H9 (cell line): ENCODE results near the gene NFKB1. TPM values are rescaled to one million over a fixed set of nuclear protein-coding genes. Genes with fewer than 3 reads are reported as not detected.

Experiments
- DNase-seq: peaks from one replicate; pipeline ENCODE4 v3.0.0-alpha.2; 2017
- H2AFZ ChIP-seq: one replicate; pipeline ENCODE4 v1.6.1; 2013; ENCODE audit warnings: mild to moderate bottlenecking, low read length, control low read depth, moderate library complexity
- H2AK5ac ChIP-seq: 2 replicates; pipeline ENCODE4 v1.6.1; 2013; ENCODE audit warnings: low read length, control low read depth, mixed read lengths; ENCODE audit not compliant: insufficient read length
- H2BK120ac ChIP-seq: one replicate; pipeline ENCODE4 v1.6.1; 2013; ENCODE audit warnings: low read depth, mild to moderate bottlenecking, low read length, control low read depth, inconsistent platforms; ENCODE audit not compliant: poor library complexity, severe bottlenecking
- H2BK12ac ChIP-seq: 2 replicates; pipeline ENCODE4 v1.6.1; 2013; ENCODE audit warnings: low read length, control low read depth, mixed read lengths, low read depth; ENCODE audit not compliant: insufficient read length
- H2BK15ac ChIP-seq: 2 replicates; pipeline ENCODE4 v1.6.1; 2013; ENCODE audit warnings: low read depth, low read length, control low read depth
- H2BK20ac ChIP-seq: one replicate; pipeline ENCODE4 v1.6.1; 2013; ENCODE audit warnings: low read depth, mild to moderate bottlenecking, low read length, control low read depth, inconsistent platforms; ENCODE audit not compliant: poor library complexity, severe bottlenecking
- H2BK5ac ChIP-seq: 2 replicates; pipeline ENCODE4 v1.6.1; 2013; ENCODE audit warnings: low read length, control low read depth, mixed read lengths; ENCODE audit not compliant: insufficient read length
- H3K14ac ChIP-seq: 2 replicates; pipeline ENCODE4 v1.6.1; 2013; ENCODE audit warnings: low read length, control low read depth; ENCODE audit not compliant: insufficient read depth
- H3K18ac ChIP-seq: 2 replicates; pipeline ENCODE4 v1.6.1; 2013; ENCODE audit warnings: low read depth, mild to moderate bottlenecking, mixed read lengths, low read length, control low read depth; ENCODE audit not compliant: insufficient read length
- H3K23ac ChIP-seq: 2 replicates; pipeline ENCODE4 v1.6.1; 2013; ENCODE audit warnings: low read length, control low read depth, mixed read lengths, low read depth; ENCODE audit not compliant: insufficient read length
- H3K23me2 ChIP-seq: 2 replicates; pipeline ENCODE4 v1.6.1; 2013; ENCODE audit warnings: low read depth, mild to moderate bottlenecking, mixed read lengths, low read length, control low read depth; ENCODE audit not compliant: insufficient read length, poor library complexity, severe bottlenecking
- H3K27ac ChIP-seq: 2 replicates; pipeline ENCODE4 v1.5.1; 2013; ENCODE audit warnings: low read length, control low read depth, mixed read lengths, low read depth; ENCODE audit not compliant: insufficient read length
- H3K27me3 ChIP-seq: 2 replicates; pipeline ENCODE4 v1.6.1; 2013; ENCODE audit warnings: low read length, control low read depth, inconsistent platforms; ENCODE audit not compliant: insufficient read depth
- H3K4ac ChIP-seq: 2 replicates; pipeline ENCODE4 v1.6.1; 2013; ENCODE audit warnings: low read depth, mild to moderate bottlenecking, control low read depth, inconsistent platforms, low read length, moderate library complexity
- H3K4me1 ChIP-seq: 2 replicates; pipeline ENCODE4 v1.6.1; 2013; ENCODE audit warnings: low read length, control low read depth, inconsistent platforms; ENCODE audit not compliant: insufficient read depth
- H3K4me2 ChIP-seq: 2 replicates; pipeline ENCODE4 v1.6.1; 2013; ENCODE audit warnings: low read length, control low read depth, mixed read lengths; ENCODE audit not compliant: insufficient read length, insufficient read depth
- H3K56ac ChIP-seq: 2 replicates; pipeline ENCODE4 v1.6.1; 2013; ENCODE audit warnings: low read depth, mild to moderate bottlenecking, mixed read lengths, low read length, control low read depth; ENCODE audit not compliant: insufficient read length
- H3K79me1 ChIP-seq: 2 replicates; pipeline ENCODE4 v1.6.1; 2013; ENCODE audit warnings: low read depth, mild to moderate bottlenecking, moderate library complexity, low read length, control low read depth, inconsistent platforms; ENCODE audit not compliant: insufficient read depth, poor library complexity, severe bottlenecking
- H3K79me2 ChIP-seq: 2 replicates; pipeline ENCODE4 v1.6.1; 2013; ENCODE audit warnings: low read length, control low read depth, inconsistent platforms; ENCODE audit not compliant: insufficient read depth
- H3K9ac ChIP-seq: 2 replicates; pipeline ENCODE4 v1.6.1; 2013; ENCODE audit warnings: low read length, control low read depth, mixed read lengths; ENCODE audit not compliant: insufficient read length; ENCODE audit errors: extremely low read depth
- H3K9me3 ChIP-seq: one replicate; pipeline ENCODE4 v1.6.1; 2013; ENCODE audit warnings: low read depth, low read length, inconsistent platforms; ENCODE audit not compliant: control insufficient read depth
- H3T11ph ChIP-seq: one replicate; pipeline ENCODE4 v1.6.1; 2013; ENCODE audit warnings: mild to moderate bottlenecking, low read length, control low read depth, inconsistent platforms
- H4K20me1 ChIP-seq: one replicate; pipeline ENCODE4 v1.6.1; 2013; ENCODE audit not compliant: control insufficient read depth, insufficient read length, insufficient read depth
- H4K5ac ChIP-seq: 2 replicates; pipeline ENCODE4 v1.6.1; 2013; ENCODE audit warnings: low read depth, mild to moderate bottlenecking, mixed read lengths, low read length, control low read depth; ENCODE audit not compliant: insufficient read length
- H4K8ac ChIP-seq: replicated peaks from 2 replicates; pipeline ENCODE4 v1.6.1; 2013; ENCODE audit warnings: low read length, control low read depth, mixed read lengths, low read depth; ENCODE audit not compliant: insufficient read length
- H4K91ac ChIP-seq: 2 replicates; pipeline ENCODE4 v1.6.1; 2013; ENCODE audit warnings: low read depth, mild to moderate bottlenecking, moderate library complexity, mixed read lengths, low read length, control low read depth; ENCODE audit not compliant: insufficient read length
- H3K27ac Mint-ChIP-seq, 3 experiments: 2 replicates in 2 of 3; 3 replicates in 1 of 3; pipeline ENCODE4 v1.8.0; 2020 to 2021; ENCODE audit warnings: mixed read lengths in 3 of 3, mild to moderate bottlenecking in 1 of 3, moderate library complexity in 1 of 3
- H3K27me3 Mint-ChIP-seq: 2 replicates; pipeline ENCODE4 v1.8.0; 2021; ENCODE audit warnings: low read depth, mild to moderate bottlenecking, moderate library complexity, mixed read lengths
- H3K36me3 Mint-ChIP-seq, 3 experiments: 2 replicates in 2 of 3; 3 replicates in 1 of 3; pipeline ENCODE4 v1.8.0; 2020 to 2021; ENCODE audit warnings: low read depth in 3 of 3, mixed read lengths in 3 of 3; ENCODE audit not compliant: insufficient read depth in 1 of 3
- H3K4me1 Mint-ChIP-seq, 2 experiments: 2 replicates each; pipeline ENCODE4 v1.8.0; 2020; ENCODE audit warnings: mixed read lengths in 2 of 2
- H3K4me3 Mint-ChIP-seq, 2 experiments: 2 replicates in 1 of 2; 3 replicates in 1 of 2; pipeline ENCODE4 v1.8.0; 2020 to 2021; ENCODE audit warnings: mild to moderate bottlenecking in 2 of 2, mixed read lengths in 2 of 2, moderate library complexity in 1 of 2
- H3K9me3 Mint-ChIP-seq, 2 experiments: 2 replicates in 1 of 2; 3 replicates in 1 of 2; pipeline ENCODE4 v1.8.0; 2020; ENCODE audit warnings: mild to moderate bottlenecking in 2 of 2, mixed read lengths in 2 of 2, moderate library complexity in 1 of 2
- CTCF ChIP-seq: fragments of 200-600 bp; sonication (generic); conservative IDR thresholded peaks from 3 replicates; pipeline ENCODE4 v1.8.0; 2021; ENCODE audit warnings: antibody characterized with exemption, mild to moderate bottlenecking
- total RNA-seq: library from RNA; stranded (reverse); gene quantifications from 2 replicates; pipeline ENCODE4 v1.2.1, GENCODE V29; 2021

Gene NFKB1
- total RNA-seq, 1 experiment from 2014 or later = 5.7 TPM

DNA sequence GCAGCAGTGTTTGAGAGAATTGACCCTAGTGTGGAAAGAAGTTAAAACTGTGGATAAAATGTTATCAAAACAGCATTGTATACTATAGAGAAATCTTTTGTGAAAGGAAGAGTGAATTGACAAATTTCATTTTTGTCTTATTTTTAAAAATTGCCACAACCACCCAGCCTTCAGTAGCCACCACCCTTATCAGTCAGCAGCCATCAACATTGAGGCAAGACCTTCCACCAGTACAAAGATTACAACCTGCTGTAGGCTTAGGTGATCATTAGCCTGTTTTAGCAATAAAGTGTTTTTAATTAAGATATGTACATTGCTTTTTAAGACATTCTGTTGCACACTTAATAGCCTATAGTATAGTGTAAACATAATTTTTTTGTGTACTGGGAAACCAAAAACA lies 91.1 kb downstream of the NFKB1 start:
- H3K36me3 Mint-ChIP-seq = peaks cover 0 to 4% (median 2%) of the 10 kb centered on the region in 3 experiments; a peak in 3 of 7 replicates
- no peak overlapping the region for H3K14ac ChIP-seq

More for the DNA sequence above, 91.1 kb downstream of the NFKB1 start:
- Histone ChIP-seq H3K18ac (no peak overlapping the region), H2AK5ac (no peak overlapping the region), H3K27me3 (no peaks in the 10 kb centered on the region), H3T11ph (no peak overlapping the region), H3K79me1 (no peaks in the 10 kb centered on the region), H3K4ac (no peak overlapping the region), H3K23ac (no peak overlapping the region), H3K27ac (no peak overlapping the region), H2BK5ac (no peak overlapping the region), H3K9me3 (no peaks in the 10 kb centered on the region), H2AFZ (no peak overlapping the region), H3K79me2 (no peaks in the 10 kb centered on the region), H4K20me1 (no peaks in the 10 kb centered on the region), H3K4me2 (no peak overlapping the region), H3K23me2 (no peaks in the 10 kb centered on the region), H2BK15ac (no peak overlapping the region), H4K8ac (no peak overlapping the region), H4K91ac (no peak overlapping the region), H2BK12ac (no peak overlapping the region), H2BK120ac (no peak overlapping the region), H3K4me1 (no peaks in the 10 kb centered on the region), H3K9ac (no peak overlapping the region), H2BK20ac (no peak overlapping the region), H4K5ac (no peak overlapping the region), H3K56ac (no peak overlapping the region)
- H3K27ac Mint-ChIP-seq = no peak overlapping the region
- 0 out of 4 replicates have a peak, but pooled peaks cover 0 to 3% of the 10 kb centered on the region in 2 experiments for H3K4me1 Mint-ChIP-seq
- H3K27me3 Mint-ChIP-seq = no peaks in the 10 kb centered on the region
- peaks cover 3% of the 10 kb centered on the region in 2 experiments; a peak in 3 of 5 replicates for H3K9me3 Mint-ChIP-seq
- no peak overlapping the region for H3K4me3 Mint-ChIP-seq
- DNase-seq = no peak
- no peak for TF ChIP-seq CTCF
